Measurements from ENCODE around the gene NUDT19.

- TF ChIP-seq TRIM24 (IDR thresholded peaks at IDR 0.05) (no peak), ZC3H11A (IDR thresholded peaks at IDR 0.05; ENCODE audit: low read depth, low read length) (no peak), ZNF134 (CRISPR knock-in tag; conservative IDR thresholded peaks at IDR 0.05) (no peak), EZH2 (IDR thresholded peaks at IDR 0.05; ENCODE audit: borderline replicate concordance, low read depth, low read length) (no peak), ZNF197 (CRISPR knock-in tag; IDR thresholded peaks at IDR 0.05; ENCODE audit: low read depth) (no peak), POLR2A (conservative IDR thresholded peaks at IDR 0.05) (no peak), CEBPB (tag; IDR thresholded peaks at IDR 0.05) (no peak), MAFK (IDR thresholded peaks at IDR 0.05; ENCODE audit: low read length) (no peak), TAF1 (IDR thresholded peaks at IDR 0.05; ENCODE audit: control insufficient read depth, extremely low read depth, insufficient read depth, low read length, severe bottlenecking) (no peak), CTCF (IDR thresholded peaks at IDR 0.05 in 2 of 3, conservative IDR thresholded peaks at IDR 0.05 in 1 of 3; ENCODE audit: insufficient read depth in 2 of 3, low read depth in 1 of 3, low read length in 3 of 3) (no peak), HLTF (IDR thresholded peaks at IDR 0.05) (no peak), ZNF445 (CRISPR knock-in tag; IDR thresholded peaks at IDR 0.05; ENCODE audit: low read depth) (no peak)
- TF ChIP-seq, protein P1, sequence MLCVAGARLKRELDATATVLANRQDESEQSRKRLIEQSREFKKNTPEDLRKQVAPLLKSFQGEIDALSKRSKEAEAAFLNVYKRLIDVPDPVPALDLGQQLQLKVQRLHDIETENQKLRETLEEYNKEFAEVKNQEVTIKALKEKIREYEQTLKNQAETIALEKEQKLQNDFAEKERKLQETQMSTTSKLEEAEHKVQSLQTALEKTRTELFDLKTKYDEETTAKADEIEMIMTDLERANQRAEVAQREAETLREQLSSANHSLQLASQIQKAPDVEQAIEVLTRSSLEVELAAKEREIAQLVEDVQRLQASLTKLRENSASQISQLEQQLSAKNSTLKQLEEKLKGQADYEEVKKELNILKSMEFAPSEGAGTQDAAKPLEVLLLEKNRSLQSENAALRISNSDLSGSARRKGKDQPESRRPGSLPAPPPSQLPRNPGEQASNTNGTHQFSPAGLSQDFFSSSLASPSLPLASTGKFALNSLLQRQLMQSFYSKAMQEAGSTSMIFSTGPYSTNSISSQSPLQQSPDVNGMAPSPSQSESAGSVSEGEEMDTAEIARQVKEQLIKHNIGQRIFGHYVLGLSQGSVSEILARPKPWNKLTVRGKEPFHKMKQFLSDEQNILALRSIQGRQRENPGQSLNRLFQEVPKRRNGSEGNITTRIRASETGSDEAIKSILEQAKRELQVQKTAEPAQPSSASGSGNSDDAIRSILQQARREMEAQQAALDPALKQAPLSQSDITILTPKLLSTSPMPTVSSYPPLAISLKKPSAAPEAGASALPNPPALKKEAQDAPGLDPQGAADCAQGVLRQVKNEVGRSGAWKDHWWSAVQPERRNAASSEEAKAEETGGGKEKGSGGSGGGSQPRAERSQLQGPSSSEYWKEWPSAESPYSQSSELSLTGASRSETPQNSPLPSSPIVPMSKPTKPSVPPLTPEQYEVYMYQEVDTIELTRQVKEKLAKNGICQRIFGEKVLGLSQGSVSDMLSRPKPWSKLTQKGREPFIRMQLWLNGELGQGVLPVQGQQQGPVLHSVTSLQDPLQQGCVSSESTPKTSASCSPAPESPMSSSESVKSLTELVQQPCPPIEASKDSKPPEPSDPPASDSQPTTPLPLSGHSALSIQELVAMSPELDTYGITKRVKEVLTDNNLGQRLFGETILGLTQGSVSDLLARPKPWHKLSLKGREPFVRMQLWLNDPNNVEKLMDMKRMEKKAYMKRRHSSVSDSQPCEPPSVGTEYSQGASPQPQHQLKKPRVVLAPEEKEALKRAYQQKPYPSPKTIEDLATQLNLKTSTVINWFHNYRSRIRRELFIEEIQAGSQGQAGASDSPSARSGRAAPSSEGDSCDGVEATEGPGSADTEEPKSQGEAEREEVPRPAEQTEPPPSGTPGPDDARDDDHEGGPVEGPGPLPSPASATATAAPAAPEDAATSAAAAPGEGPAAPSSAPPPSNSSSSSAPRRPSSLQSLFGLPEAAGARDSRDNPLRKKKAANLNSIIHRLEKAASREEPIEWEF (CRISPR knock-in tag; IDR thresholded peaks at IDR 0.05), result no peak
Measured at GRCh38 chr19:32757189-32757588, 65.6 kb downstream of the NUDT19 start.

Data from K562 (cell line).